A549 (cell line): ENCODE data around the gene NKD1.

ENCODE experiments used
- CTCF ChIP-seq: fragments of >200 bp; sonication (Bioruptor Twin); formaldehyde crosslinking; IDR thresholded peaks from 3 replicates; pipeline ENCODE4 v1.5.1; 2016
- EHF ChIP-seq: fragments of 250-450 bp; sonication (Bioruptor Pico); IDR thresholded peaks from 2 replicates; pipeline ENCODE4 v1.5.0; 2020; ENCODE audit warnings: mild to moderate bottlenecking
- EHMT2 ChIP-seq: fragments of 200-600 bp; sonication (generic); IDR thresholded peaks from 2 replicates; pipeline ENCODE4 v1.6.1; 2016; ENCODE audit warnings: antibody characterized with exemption, low read depth, mild to moderate bottlenecking, moderate library complexity
- EP300 ChIP-seq, 2 experiments: fragments of >200 bp; sonication (Bioruptor Twin); formaldehyde crosslinking; IDR thresholded peaks; 2 replicates in 1 of 2; 3 replicates in 1 of 2; pipeline ENCODE4 v1.6.1; 2016 to 2017
- HES2 ChIP-seq: fragments of >200 bp; sonication (Bioruptor Twin); formaldehyde crosslinking; IDR thresholded peaks from 2 replicates; pipeline ENCODE4 v1.6.1; 2016
- HOXA7 ChIP-seq: fragments of 250-450 bp; sonication (Bioruptor Pico); IDR thresholded peaks from 2 replicates; pipeline ENCODE4 v1.5.0; 2020; ENCODE audit warnings: mild to moderate bottlenecking, moderate library complexity
- JUNB ChIP-seq: fragments of >200 bp; sonication (Bioruptor Twin); formaldehyde crosslinking; IDR thresholded peaks from 2 replicates; pipeline ENCODE4 v1.6.1; 2016
- MYC ChIP-seq: IDR thresholded peaks from 2 replicates; pipeline ENCODE4 v1.6.1; 2012; ENCODE audit warnings: mild to moderate bottlenecking, inconsistent platforms, low read length, improper control_type of control experiment, borderline replicate concordance
- POLR2AphosphoS2 ChIP-seq: conservative IDR thresholded peaks from 2 replicates; pipeline ENCODE4 v1.6.1; 2012; ENCODE audit warnings: low read length, improper control_type of control experiment, inconsistent platforms
- RFX5 ChIP-seq: fragments of 450-650 bp; IDR thresholded peaks from 2 replicates; pipeline ENCODE4 v1.7.1; 2014; ENCODE audit warnings: antibody characterized with exemption, mild to moderate bottlenecking, moderate library complexity
- TFCP2L1 ChIP-seq: fragments of 250-450 bp; sonication (Bioruptor Pico); IDR thresholded peaks from 2 replicates; pipeline ENCODE4 v1.5.0; 2021; ENCODE audit warnings: mild to moderate bottlenecking
- USF2 ChIP-seq: fragments of 450-650 bp; IDR thresholded peaks from 2 replicates; pipeline ENCODE4 v1.6.1; 2014; ENCODE audit warnings: antibody characterized with exemption
- TF ChIP-seq, protein P1 (sequence below): fragments of >200 bp; sonication (Bioruptor Twin); formaldehyde crosslinking; IDR thresholded peaks from 3 replicates; pipeline ENCODE4 v1.6.1; 2016

- TF ChIP-seq CTCF (no peak), POLR2AphosphoS2 (no peak), USF2 (no peak), EHF (no peak), TFCP2L1 (CRISPR knock-in tag) (no peak), EHMT2 (no peak), RFX5 (no peak), JUNB (no peak), HES2 (no peak), EP300 (IDR thresholded peaks at IDR 0.05) (no peak), HOXA7 (CRISPR knock-in tag) (no peak), MYC (no peak)
- TF ChIP-seq, protein P1, sequence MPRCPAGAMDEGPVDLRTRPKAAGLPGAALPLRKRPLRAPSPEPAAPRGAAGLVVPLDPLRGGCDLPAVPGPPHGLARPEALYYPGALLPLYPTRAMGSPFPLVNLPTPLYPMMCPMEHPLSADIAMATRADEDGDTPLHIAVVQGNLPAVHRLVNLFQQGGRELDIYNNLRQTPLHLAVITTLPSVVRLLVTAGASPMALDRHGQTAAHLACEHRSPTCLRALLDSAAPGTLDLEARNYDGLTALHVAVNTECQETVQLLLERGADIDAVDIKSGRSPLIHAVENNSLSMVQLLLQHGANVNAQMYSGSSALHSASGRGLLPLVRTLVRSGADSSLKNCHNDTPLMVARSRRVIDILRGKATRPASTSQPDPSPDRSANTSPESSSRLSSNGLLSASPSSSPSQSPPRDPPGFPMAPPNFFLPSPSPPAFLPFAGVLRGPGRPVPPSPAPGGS, result no peak
Observed at GRCh38 chr16:50599494-50599893, 51.3 kb downstream of the NKD1 start.
